Measurements from ENCODE around the gene ZFYVE1. TPM values are rescaled to one million over a fixed set of nuclear protein-coding genes. Genes with fewer than 3 reads are reported as not detected.

ZFYVE1 gene
- total and polyA plus RNA-seq, 10 of the 15 experiments (the other 5 are each of a cell fraction or from before 2014, with no cell fraction given) = 1.2 to 13.3 (median 6.4) TPM

DNA sequence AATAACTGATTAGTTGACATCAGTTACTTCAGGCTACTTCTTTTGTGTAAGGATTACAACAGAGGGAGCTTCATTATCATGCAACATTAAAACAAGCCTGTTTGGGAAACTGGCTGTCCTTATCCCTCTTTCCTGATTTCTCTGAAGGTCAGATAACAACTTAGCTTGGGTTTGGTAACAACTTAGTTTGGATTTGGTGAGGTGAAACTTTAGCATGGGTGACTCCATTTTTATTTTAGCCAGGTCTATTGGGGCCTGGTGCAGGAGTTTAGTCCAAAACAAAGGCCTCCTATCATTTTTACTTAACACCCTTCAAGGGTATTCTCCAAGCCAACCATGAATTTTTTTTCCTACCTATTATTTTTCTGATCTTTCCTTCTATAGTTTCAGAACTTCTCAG lies 1.1 kb upstream of the ZFYVE1 start:
- no peaks in the 10 kb centered on the region for H3K4me1 ChIP-seq (ENCODE audit: control insufficient read depth, insufficient read depth, low read length)
- H2AFZ ChIP-seq (ENCODE audit: control insufficient read depth, low read depth, low read length) = peak overlapping the region; percentile 80
- no peak overlapping the region for H3K9ac ChIP-seq (ENCODE audit: control insufficient read depth, insufficient read depth, low read length)
- no peak for ATAC-seq
- ChIA-PET CTCF (interaction anchor here (0.9 to 1.7 kb wide), 4 partner anchors 9 to 80 kb away, joined by 3 to 9 read pairs (median 4); no protein-coding TSS in a partner anchor), RAD21 (ENCODE audit: unreplicated experiment) (interaction anchor here (2.6 kb wide), 1 partner anchor 30 kb away, joined by 14 read pairs; the partner anchor contains the start of gene RBM25), POLR2A (interaction anchor here (1.0 to 2.1 kb wide), 2 partner anchors 30 to 107 kb away, joined by 5 to 12 read pairs; partner anchors contain the start of gene RBM25), SMC1A (ENCODE audit: uncharacterized antibody, unreplicated experiment) (interaction anchor here (1.2 to 3.8 kb wide), 4 partner anchors 14 to 261 kb away, joined by 4 to 23 read pairs (median 10); partner anchors contain the start of gene RBM25)
- H3K9me3 ChIP-seq (replicated peaks; ENCODE audit: control insufficient read depth, insufficient read depth, low read length) = no peaks in the 10 kb centered on the region
- no peaks in the 10 kb centered on the region for H4K20me1 ChIP-seq (ENCODE audit: control insufficient read depth, insufficient read depth)
- DNase-seq (ENCODE audit: low read depth, low spot score) = no peak
- TF ChIP-seq, protein P1, sequence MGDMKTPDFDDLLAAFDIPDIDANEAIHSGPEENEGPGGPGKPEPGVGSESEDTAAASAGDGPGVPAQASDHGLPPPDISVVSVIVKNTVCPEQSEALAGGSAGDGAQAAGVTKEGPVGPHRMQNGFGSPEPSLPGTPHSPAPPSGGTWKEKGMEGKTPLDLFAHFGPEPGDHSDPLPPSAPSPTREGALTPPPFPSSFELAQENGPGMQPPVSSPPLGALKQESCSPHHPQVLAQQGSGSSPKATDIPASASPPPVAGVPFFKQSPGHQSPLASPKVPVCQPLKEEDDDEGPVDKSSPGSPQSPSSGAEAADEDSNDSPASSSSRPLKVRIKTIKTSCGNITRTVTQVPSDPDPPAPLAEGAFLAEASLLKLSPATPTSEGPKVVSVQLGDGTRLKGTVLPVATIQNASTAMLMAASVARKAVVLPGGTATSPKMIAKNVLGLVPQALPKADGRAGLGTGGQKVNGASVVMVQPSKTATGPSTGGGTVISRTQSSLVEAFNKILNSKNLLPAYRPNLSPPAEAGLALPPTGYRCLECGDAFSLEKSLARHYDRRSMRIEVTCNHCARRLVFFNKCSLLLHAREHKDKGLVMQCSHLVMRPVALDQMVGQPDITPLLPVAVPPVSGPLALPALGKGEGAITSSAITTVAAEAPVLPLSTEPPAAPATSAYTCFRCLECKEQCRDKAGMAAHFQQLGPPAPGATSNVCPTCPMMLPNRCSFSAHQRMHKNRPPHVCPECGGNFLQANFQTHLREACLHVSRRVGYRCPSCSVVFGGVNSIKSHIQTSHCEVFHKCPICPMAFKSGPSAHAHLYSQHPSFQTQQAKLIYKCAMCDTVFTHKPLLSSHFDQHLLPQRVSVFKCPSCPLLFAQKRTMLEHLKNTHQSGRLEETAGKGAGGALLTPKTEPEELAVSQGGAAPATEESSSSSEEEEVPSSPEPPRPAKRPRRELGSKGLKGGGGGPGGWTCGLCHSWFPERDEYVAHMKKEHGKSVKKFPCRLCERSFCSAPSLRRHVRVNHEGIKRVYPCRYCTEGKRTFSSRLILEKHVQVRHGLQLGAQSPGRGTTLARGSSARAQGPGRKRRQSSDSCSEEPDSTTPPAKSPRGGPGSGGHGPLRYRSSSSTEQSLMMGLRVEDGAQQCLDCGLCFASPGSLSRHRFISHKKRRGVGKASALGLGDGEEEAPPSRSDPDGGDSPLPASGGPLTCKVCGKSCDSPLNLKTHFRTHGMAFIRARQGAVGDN (IDR thresholded peaks at IDR 0.05) = no peak
- no peak for TF ChIP-seq NFXL1 (IDR thresholded peaks at IDR 0.05; ENCODE audit: borderline replicate concordance)
- TF ChIP-seq BRCA1 (IDR thresholded peaks at IDR 0.05; ENCODE audit: low read depth, low read length) = no peak
- no peak for TF ChIP-seq JUND (IDR thresholded peaks at IDR 0.05; ENCODE audit: low read depth, low read length)
- TF ChIP-seq STAT1 (conservative IDR thresholded peaks at IDR 0.05) = no peak
- no peak for TF ChIP-seq SRF (IDR thresholded peaks at IDR 0.05; ENCODE audit: low read depth in 2 of 2, low read length in 2 of 2)
- no peak for TF ChIP-seq FOXK2 (IDR thresholded peaks at IDR 0.05)
- TF ChIP-seq SREBF2 (IDR thresholded peaks at IDR 0.05; ENCODE audit: low read length) = no peak
- TF ChIP-seq ATF7 (IDR thresholded peaks at IDR 0.05; ENCODE audit: low read depth) = no peak
- H3K27me3 ChIP-seq (replicated peaks in 1 of 2; ENCODE audit: control insufficient read depth in 2 of 2, insufficient read depth in 2 of 2, low read length in 1 of 2) = no peaks in the 10 kb centered on the region
- H3K27ac ChIP-seq (ENCODE audit: control insufficient read depth, insufficient read depth) = no peak overlapping the region
- no peak for FAIRE-seq
- no TSS peak for BruUV-seq (replicated peaks)
- no peak overlapping the region for H3K4me2 ChIP-seq (ENCODE audit: control insufficient read depth, insufficient read depth)
- in situ Hi-C loops (cut with MboI) = no loop called here
- peaks cover 12% of the 10 kb centered on the region for H3K79me2 ChIP-seq (ENCODE audit: control insufficient read depth, insufficient read depth, low read length)
- H3K4me3 ChIP-seq = no peak overlapping the region
- peaks cover 0 to 2% of the 10 kb centered on the region in 2 experiments; a peak in 1 of 4 replicates for H3K36me3 ChIP-seq (ENCODE audit: control insufficient read depth in 2 of 2, insufficient read depth in 2 of 2, low read length in 1 of 2)
- intact Hi-C loops (cut with micrococcal nuclease; ENCODE audit: unreplicated experiment) = loop anchor here (1.0 kb wide), 1 partner anchor 30 kb away; the partner anchor contains the start of gene RBM25

All from GM12878 (cell line).